HuH-7.5 (cell line): ENCODE measurements around the gene REXO1.
A peak's percentile ranks its signal among the peaks of the same experiment; 100 is the strongest.
"Not testable (repeated sequence)": the region's sequence is repeated elsewhere in the genome, so short reads cannot be mapped to it uniquely, and the experiment has no call there.

Experiments
- DNase-seq: peaks from one replicate; pipeline ENCODE4 v3.0.0; 2011; ENCODE audit warnings: low spot score

Gene REXO1

GRCh38 chr19:1848399-1849131 is at the start of gene REXO1:
Gene REXO1 (minus strand): TSS chr19:1848483. CDS start chr19:1848358, 125 bp downstream.
- peak; percentile 95 for DNase-seq

GRCh38 chr19:1896508-1896907 is 48.2 kb upstream of the REXO1 start:
- DNase-seq: no peak

DNA sequence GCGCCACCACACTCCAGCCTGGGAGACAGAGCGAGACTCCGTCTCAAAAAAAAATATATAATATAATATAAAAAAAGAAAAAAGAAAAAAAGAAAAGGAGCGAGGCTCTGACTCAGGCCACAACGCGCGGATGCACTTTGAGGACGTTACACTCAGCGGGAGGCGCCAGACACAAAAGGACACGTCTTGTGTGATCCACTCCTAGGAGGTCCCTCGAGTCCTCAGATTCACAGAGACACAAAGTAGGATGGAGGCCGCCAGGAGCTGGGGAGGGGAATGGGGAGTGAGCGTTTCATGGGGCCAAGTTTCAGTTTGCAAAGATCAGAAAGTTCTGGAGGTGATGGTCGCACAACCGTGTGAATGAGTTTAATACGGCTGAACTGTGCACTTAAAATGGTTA is 45.5 kb upstream of the REXO1 start:
- DNase-seq: no peak

GRCh38 chr19:1889907-1890306 is 41.6 kb upstream of the REXO1 start:
- DNase-seq: no peak

DNA sequence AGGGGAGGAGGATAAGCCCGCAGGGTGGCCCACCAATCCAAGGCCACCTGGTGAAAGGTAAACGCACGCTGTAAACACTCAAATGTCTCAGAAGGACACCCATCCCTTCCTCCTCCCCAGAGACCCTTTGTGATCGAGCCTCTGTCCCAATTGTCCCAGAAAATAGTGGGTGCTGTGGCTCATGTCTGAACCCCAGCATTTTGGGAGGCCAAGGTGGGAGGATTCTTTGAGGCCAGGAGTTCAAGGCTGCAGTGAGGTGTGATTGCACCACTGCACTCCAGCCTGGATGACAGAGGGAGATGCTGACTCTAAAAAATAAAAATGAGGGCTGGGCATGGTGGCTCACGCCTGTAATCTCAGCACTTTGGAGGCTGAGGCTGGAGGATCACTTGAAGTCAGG is 40.1 kb upstream of the REXO1 start:
- DNase-seq: no peak

DNA sequence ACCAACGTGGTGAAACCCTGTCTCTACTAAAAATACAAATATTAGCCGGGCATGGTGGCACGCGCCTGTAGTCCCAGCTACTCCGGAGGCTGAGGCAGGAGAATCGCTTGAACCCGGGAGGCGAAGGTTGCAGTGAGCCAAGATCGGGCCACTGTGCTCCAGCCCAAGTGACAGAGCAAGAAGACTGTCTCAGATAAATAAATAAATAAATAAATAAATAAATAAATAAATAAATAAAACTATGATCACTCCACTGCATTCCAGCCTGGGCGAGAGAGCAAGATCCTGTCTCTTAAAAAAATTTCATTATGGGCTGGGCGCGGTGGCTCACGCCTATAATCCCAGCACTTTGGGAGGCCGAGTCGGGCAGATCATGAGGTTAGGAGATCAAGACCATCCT is 38.1 kb upstream of the REXO1 start:
- not testable (repeated sequence) for DNase-seq

GRCh38 chr19:1885398-1886119 is 37.3 kb upstream of the REXO1 start, which contains the start of gene ABHD17A:
Gene ABHD17A (minus strand): TSS chr19:1885496. CDS start chr19:1881566, 3,930 bp downstream.
- peak; percentile 95 for DNase-seq

GRCh38 chr19:1884719-1885334 is 36.5 kb upstream of the REXO1 start:
- peak; percentile 57 for DNase-seq

DNA sequence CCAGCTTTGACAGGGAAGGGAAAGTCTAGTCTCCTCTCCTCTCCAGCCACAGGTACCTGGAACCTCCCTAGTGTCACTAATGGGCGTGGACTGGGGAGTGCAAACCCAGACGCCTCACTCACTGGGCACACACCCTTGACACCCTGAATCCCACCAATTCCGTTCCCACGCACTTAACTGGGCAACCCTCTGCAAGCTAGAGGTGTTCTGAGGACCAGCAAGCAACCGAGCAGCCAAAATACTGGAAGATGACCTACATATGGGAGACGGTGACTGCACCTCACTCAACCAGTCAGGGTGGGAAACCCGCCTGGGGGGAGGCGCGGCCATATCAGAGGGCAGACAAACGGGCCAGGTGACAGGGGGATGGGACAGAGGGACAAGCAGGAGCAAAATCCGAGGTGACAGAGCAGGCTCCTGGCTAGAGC is 36.0 kb upstream of the REXO1 start:
- no peak for DNase-seq

- no peak for DNase-seq
Observed at GRCh38 chr19:1883784-1884183, 35.5 kb upstream of the REXO1 start.

DNA sequence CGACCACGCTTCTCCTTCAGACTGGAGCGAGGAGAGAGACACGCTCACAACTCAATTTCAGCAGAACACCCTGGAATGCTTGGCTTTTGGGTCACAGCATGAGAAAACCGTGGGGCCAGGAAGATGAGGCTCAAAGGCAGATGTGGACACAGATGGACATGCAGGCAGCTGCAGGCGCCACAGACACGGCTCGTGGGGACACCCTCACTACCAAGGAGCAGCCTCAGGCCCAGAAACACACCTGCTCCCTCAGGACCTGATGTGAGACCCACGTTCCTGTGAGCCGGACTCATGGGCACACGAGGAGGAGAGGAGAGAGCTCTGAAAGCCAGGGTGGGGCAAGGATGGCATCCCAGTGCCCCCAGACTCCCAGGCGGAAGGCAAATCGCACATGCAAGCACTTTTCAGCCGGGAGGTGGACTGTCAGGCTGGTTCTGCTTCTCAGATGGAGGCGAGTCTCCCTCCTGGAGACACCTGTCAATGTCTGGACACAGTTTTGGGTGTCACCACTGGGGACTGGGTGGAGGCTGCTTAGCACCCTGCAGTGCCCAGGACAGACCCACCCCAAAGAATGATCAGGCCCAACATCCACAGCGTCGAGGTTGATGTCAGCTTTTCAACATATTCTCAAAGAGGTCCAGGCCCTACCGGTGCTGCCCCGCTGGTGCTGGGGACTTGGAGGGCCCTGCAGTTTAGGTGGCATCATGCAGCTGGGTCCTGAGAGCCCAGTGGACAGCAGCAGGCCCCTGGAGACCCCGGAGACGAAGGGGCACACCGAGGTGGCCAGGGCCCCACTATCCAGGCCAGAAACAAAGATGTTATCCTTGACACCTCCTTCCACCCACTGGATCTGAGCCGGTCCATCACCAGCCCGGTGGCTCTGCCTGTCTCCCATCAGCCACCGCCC is 34.8 kb upstream of the REXO1 start:
- no peak for DNase-seq

- DNase-seq: no peak
Observed at GRCh38 chr19:1882089-1882785, 34.0 kb upstream of the REXO1 start.

DNA sequence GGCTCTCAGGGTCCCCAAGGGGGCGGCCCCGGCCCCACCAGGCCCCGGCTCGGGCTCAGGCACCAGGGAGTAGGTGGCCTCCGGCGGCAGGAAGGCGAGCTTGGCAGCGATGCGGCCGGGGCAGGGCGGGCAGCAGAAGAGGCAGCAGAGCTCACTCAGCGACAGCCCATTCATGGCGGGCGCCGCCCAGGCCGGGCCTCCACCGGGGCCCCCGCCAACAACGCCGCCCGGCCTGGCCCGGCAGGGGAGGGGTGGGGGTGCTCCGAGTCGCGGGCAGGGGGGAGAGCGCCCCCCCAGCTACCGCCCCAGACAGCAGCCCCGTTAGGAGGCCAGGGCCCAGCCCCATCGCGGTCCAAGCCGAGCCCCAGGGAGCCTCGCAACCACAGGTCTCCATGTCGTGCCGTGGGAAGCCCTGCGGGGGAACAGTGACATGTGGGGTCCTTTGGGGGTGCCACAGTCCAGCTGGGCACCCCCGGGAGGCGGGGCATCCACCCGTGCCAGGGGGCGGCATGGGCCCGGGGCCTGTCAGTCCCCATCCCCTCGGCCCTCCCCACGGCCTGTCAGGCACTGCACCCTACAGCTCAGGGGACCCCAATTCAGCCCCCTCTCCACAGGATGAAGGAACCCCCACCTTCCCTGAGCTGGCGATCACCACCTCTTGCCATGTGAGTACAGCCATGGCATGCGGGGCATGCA is 33.3 kb upstream of the REXO1 start:
- not testable (repeated sequence) for DNase-seq

- DNase-seq: no peak
Observed at GRCh38 chr19:1880611-1881392, 32.5 kb upstream of the REXO1 start.

DNA sequence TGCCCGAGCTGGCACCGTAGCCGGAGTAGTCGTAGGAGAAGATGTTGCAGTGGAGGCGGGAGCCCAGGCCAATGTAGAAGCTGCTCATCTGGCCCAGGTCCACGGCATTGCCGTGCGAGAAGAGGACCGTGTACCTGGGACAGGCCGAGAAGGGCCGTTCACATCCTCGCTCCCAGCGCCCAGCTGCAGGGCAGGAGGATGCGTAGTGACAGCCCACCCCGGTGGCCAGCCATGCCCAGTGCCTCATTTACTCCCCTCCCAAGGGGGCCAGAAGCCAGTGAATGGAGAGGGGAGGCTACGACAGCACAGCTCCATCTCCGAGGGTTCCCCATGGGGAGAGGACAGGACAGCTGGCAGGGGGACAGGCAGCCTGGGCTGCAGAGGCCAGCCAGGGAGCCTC is 31.7 kb upstream of the REXO1 start:
- DNase-seq: not testable (repeated sequence)

DNA sequence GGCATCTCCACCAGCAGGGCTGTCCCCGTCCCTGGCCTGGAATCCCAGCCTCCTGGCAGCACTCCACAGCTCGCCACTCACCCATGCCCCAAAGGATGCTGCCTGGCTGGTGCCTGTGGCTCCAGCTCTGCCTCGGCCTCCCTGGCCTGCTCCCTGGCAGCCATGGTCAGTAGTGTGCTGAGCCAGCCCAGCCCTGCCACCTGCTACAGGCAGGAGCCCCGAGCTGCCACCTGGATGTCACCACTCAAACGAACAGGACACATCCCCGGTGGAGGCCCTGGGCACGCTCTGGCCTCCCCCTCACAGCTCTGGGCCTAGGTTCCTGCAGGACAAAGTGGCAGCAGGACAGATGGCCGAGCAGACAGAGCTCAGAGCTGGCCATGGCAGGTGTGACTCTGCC is 30.3 kb upstream of the REXO1 start:
- DNase-seq: not testable (repeated sequence)

- DNase-seq: not testable (repeated sequence)
Observed at GRCh38 chr19:1877280-1877660, 29.0 kb upstream of the REXO1 start.

GRCh38 chr19:1876496-1877279 is 28.4 kb upstream of the REXO1 start:
- DNase-seq: not testable (repeated sequence)
